DMS153 (cell line): Measurements from ENCODE around the gene RHBDD2.
A peak's percentile ranks its signal among the peaks of the same experiment; 100 is the strongest.
"Not testable (repeated sequence)": the region's sequence is repeated elsewhere in the genome, so short reads cannot be mapped to it uniquely, and the experiment has no call there.

ENCODE experiments used
- DNase-seq: peaks from one replicate; lab custom pipeline; 2025; lab: John Stamatoyannopoulos, UW

RHBDD2 gene

GRCh38 chr7:75889223-75889825, 10.5 kb downstream of the RHBDD2 start:
- no peak for DNase-seq

- no peak for DNase-seq
Measured at GRCh38 chr7:75889826-75890225, 11.0 kb downstream of the RHBDD2 start.

- not testable (repeated sequence) for DNase-seq
Measured at GRCh38 chr7:75891237-75891636, 12.4 kb downstream of the RHBDD2 start.

GRCh38 chr7:75891815-75892411, 13.1 kb downstream of the RHBDD2 start:
- no peak for DNase-seq

- peak; percentile 67 for DNase-seq
Measured at GRCh38 chr7:75892634-75893272, 13.9 kb downstream of the RHBDD2 start.

GRCh38 chr7:75896803-75897327, 18.0 kb downstream of the RHBDD2 start:
- no peak for DNase-seq

- no peak for DNase-seq
Measured at GRCh38 chr7:75900617-75901315, 21.9 kb downstream of the RHBDD2 start.

GRCh38 chr7:75905785-75906604, 27.2 kb downstream of the RHBDD2 start:
- peak; percentile 88 for DNase-seq

GRCh38 chr7:75906991-75907667, 28.3 kb downstream of the RHBDD2 start:
- DNase-seq: no peak

- DNase-seq: not testable (repeated sequence)
Measured at GRCh38 chr7:75907668-75908039, 28.8 kb downstream of the RHBDD2 start.

- DNase-seq: no peak
Measured at GRCh38 chr7:75909521-75910132, 30.8 kb downstream of the RHBDD2 start.

GRCh38 chr7:75911186-75911585, 32.4 kb downstream of the RHBDD2 start:
- not testable (repeated sequence) for DNase-seq

GRCh38 chr7:75913437-75913836, 34.6 kb downstream of the RHBDD2 start:
- no peak for DNase-seq

- no peak for DNase-seq
Measured at GRCh38 chr7:75914169-75914654, 35.4 kb downstream of the RHBDD2 start.

GRCh38 chr7:75914655-75915415, 36.0 kb downstream of the RHBDD2 start, which contains the start of gene POR:
Gene POR, plus strand, starts transcription at chr7:75915155. Its CDS starts 38,847 bp downstream, at chr7:75954002.
- DNase-seq: peak; percentile 84

- DNase-seq: no peak
Measured at GRCh38 chr7:75915416-75916156, 36.8 kb downstream of the RHBDD2 start.

GRCh38 chr7:75916259-75916658, 37.4 kb downstream of the RHBDD2 start:
- DNase-seq: no peak

GRCh38 chr7:75916685-75917634, 38.1 kb downstream of the RHBDD2 start:
- no peak for DNase-seq
